ENCODE data around the gene IL25.

- TF ChIP-seq, protein P1, sequence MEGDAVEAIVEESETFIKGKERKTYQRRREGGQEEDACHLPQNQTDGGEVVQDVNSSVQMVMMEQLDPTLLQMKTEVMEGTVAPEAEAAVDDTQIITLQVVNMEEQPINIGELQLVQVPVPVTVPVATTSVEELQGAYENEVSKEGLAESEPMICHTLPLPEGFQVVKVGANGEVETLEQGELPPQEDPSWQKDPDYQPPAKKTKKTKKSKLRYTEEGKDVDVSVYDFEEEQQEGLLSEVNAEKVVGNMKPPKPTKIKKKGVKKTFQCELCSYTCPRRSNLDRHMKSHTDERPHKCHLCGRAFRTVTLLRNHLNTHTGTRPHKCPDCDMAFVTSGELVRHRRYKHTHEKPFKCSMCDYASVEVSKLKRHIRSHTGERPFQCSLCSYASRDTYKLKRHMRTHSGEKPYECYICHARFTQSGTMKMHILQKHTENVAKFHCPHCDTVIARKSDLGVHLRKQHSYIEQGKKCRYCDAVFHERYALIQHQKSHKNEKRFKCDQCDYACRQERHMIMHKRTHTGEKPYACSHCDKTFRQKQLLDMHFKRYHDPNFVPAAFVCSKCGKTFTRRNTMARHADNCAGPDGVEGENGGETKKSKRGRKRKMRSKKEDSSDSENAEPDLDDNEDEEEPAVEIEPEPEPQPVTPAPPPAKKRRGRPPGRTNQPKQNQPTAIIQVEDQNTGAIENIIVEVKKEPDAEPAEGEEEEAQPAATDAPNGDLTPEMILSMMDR (IDR thresholded peaks at IDR 0.05) = no peak
- no peak for TF ChIP-seq POLR2A (IDR thresholded peaks at IDR 0.05)
Measured at GRCh38 chr14:23411563-23412525, 39.2 kb downstream of the IL25 start.

Measured in Peyer's patch (tissue), 4 donors.